Measurements from ENCODE around the gene CAMK1G. TPM values are rescaled to one million over a fixed set of nuclear protein-coding genes. Genes with fewer than 3 reads are reported as not detected.

CAMK1G gene
- total RNA-seq, 1 experiment from 2014 or later, result not detected

DNA sequence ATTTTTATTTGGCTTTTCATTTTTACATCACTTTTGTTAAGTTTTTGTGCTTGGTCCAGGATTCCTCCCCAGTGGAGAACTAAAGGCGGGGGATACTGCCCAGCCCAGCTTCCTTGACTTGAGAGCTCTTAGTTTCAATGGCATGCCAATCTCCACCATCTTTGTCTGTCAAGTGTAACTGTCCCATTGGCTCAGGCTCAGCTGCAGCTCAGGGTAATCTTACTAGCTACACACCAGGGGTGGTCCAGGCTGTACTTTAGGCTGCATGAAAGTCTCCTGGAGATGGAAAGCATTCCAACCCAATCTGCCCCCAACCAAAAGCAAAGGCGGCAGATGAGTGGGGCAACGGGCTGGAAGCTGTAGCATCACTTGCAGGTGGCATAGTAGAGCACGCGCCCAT lies 31.4 kb downstream of the CAMK1G start:
- H3K27me3 Mint-ChIP-seq (ENCODE audit: insufficient read depth, unreplicated experiment), result no peaks in the 10 kb centered on the region
- peaks cover 50% of the 10 kb centered on the region for H3K36me3 Mint-ChIP-seq (ENCODE audit: insufficient read depth, unreplicated experiment)
- no peak overlapping the region for H3K4me3 Mint-ChIP-seq (ENCODE audit: unreplicated experiment)
- no peak overlapping the region for H3K27ac Mint-ChIP-seq (ENCODE audit: unreplicated experiment)
- H3K4me1 Mint-ChIP-seq (ENCODE audit: low read depth, unreplicated experiment), result no peaks in the 10 kb centered on the region
- DNase-seq, result no peak
- Histone ChIP-seq H3K27me3 (replicated peaks; ENCODE audit: control insufficient read depth, insufficient read depth, low read length) (no peaks in the 10 kb centered on the region), H3K36me3 (ENCODE audit: control insufficient read depth, insufficient read depth, low read length) (peaks cover 8% of the 10 kb centered on the region), H3K4me1 (peaks cover 9% of the 10 kb centered on the region), H3K4me3 (ENCODE audit: low read depth, low read length) (no peak overlapping the region), H3K9me3 (no peaks in the 10 kb centered on the region)
- TF ChIP-seq, protein P1, sequence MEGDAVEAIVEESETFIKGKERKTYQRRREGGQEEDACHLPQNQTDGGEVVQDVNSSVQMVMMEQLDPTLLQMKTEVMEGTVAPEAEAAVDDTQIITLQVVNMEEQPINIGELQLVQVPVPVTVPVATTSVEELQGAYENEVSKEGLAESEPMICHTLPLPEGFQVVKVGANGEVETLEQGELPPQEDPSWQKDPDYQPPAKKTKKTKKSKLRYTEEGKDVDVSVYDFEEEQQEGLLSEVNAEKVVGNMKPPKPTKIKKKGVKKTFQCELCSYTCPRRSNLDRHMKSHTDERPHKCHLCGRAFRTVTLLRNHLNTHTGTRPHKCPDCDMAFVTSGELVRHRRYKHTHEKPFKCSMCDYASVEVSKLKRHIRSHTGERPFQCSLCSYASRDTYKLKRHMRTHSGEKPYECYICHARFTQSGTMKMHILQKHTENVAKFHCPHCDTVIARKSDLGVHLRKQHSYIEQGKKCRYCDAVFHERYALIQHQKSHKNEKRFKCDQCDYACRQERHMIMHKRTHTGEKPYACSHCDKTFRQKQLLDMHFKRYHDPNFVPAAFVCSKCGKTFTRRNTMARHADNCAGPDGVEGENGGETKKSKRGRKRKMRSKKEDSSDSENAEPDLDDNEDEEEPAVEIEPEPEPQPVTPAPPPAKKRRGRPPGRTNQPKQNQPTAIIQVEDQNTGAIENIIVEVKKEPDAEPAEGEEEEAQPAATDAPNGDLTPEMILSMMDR (IDR thresholded peaks at IDR 0.05; ENCODE audit: insufficient read depth in 1 of 2, low read depth in 1 of 2, low read length in 1 of 2, severe bottlenecking in 1 of 2, unreplicated experiment in 1 of 2), result no peak
- POLR2A ChIA-PET, result no interaction called here
- no peaks in the 10 kb centered on the region for H3K9me3 Mint-ChIP-seq (ENCODE audit: unreplicated experiment)
- TSS peak; percentile 65 for BruUV-seq (replicated peaks)
- intact Hi-C loops (cut with micrococcal nuclease; ENCODE audit: unreplicated experiment), result no loop called here
- CTCF ChIA-PET, result no interaction called here

DNA sequence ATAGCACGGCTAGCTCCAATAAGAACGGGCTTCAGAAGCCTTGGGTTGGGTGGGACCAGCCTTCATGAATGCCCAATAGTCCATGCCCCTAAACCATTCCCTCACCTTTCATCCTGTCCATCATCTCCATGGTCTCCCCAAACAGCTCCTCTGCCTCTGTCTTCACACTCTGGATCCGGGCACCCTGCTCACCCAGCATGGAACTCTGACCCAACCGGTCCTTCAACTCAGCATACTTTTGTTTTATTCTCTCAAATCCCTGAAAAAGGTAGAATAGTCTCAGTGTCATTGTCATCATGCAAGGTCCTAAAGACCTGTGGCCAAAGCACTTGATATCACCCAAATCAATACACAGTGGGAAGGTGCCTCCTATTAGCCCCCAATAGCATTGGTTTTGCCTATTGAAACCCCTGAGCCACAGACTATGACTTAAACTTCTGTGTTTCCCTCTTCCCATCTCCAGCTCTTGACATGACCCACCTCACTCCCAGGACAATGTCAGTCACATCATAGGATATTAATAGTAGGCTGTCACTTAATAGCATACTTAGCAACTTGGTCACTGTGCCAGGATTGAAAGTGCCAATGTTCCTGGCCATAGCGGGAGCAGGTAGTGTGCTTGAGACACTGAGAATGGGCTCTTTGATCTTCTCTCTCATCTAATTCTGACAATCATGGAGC lies 33.0 kb downstream of the CAMK1G start:
- no peaks in the 10 kb centered on the region for H3K27me3 Mint-ChIP-seq (ENCODE audit: insufficient read depth, unreplicated experiment)
- ChIA-PET POLR2A (no interaction called here), CTCF (no interaction called here)
- intact Hi-C loops (cut with micrococcal nuclease; ENCODE audit: unreplicated experiment), result no loop called here
- peaks cover 65% of the 10 kb centered on the region for H3K36me3 Mint-ChIP-seq (ENCODE audit: insufficient read depth, unreplicated experiment)
- no peak for DNase-seq
- Histone ChIP-seq H3K36me3 (ENCODE audit: control insufficient read depth, insufficient read depth, low read length) (peaks cover 8% of the 10 kb centered on the region), H3K27me3 (replicated peaks; ENCODE audit: control insufficient read depth, insufficient read depth, low read length) (no peaks in the 10 kb centered on the region), H3K4me1 (no peaks in the 10 kb centered on the region), H3K4me3 (ENCODE audit: low read depth, low read length) (no peak overlapping the region), H3K9me3 (no peaks in the 10 kb centered on the region)
- H3K4me1 Mint-ChIP-seq (ENCODE audit: low read depth, unreplicated experiment), result no peaks in the 10 kb centered on the region
- H3K9me3 Mint-ChIP-seq (ENCODE audit: unreplicated experiment), result no peaks in the 10 kb centered on the region
- BruUV-seq (replicated peaks), result no TSS peak
- TF ChIP-seq, protein P1 (IDR thresholded peaks at IDR 0.05; ENCODE audit: insufficient read depth in 1 of 2, low read depth in 1 of 2, low read length in 1 of 2, severe bottlenecking in 1 of 2, unreplicated experiment in 1 of 2), result no peak
- H3K27ac Mint-ChIP-seq (ENCODE audit: unreplicated experiment), result no peak overlapping the region
- no peak overlapping the region for H3K4me3 Mint-ChIP-seq (ENCODE audit: unreplicated experiment)

DNA sequence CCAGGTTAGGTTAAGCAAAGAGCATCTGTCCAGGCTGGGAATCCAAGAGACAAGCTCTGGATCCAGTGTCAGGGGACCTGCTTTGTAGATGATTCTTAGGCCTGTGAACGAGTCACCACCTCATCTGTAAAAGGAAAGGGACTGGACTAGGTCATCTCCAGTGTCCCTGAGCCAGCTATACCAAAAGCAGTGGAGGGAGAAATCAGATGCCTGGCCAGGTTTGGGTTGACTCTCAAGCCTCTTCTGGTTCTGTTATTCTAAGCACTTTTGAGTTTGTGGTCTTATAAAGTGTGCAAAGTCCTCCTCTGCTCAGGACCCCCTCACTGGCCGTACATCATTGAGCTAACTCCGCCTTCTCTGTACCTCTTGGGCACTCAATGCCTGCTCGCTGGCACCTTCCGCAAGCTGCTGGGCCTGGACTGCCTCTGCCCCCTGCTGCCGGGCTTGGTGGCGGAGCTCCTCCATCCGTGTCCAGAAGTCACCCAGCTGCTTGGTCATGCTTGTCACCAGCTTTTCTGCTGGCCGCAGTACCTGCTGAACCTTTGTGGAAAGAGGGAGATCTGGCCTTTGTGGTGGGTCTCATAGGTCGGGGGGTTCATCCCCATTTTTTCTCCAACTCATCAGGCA lies 33.6 kb downstream of the CAMK1G start:
- Histone ChIP-seq H3K36me3 (ENCODE audit: control insufficient read depth, insufficient read depth, low read length) (peaks cover 12% of the 10 kb centered on the region), H3K4me3 (ENCODE audit: low read depth, low read length) (no peak overlapping the region), H3K9me3 (no peaks in the 10 kb centered on the region), H3K27me3 (replicated peaks; ENCODE audit: control insufficient read depth, insufficient read depth, low read length) (no peaks in the 10 kb centered on the region), H3K4me1 (no peaks in the 10 kb centered on the region)
- H3K4me3 Mint-ChIP-seq (ENCODE audit: unreplicated experiment), result no peak overlapping the region
- intact Hi-C loops (cut with micrococcal nuclease; ENCODE audit: unreplicated experiment), result no loop called here
- no peak overlapping the region for H3K27ac Mint-ChIP-seq (ENCODE audit: unreplicated experiment)
- no peaks in the 10 kb centered on the region for H3K4me1 Mint-ChIP-seq (ENCODE audit: low read depth, unreplicated experiment)
- TF ChIP-seq, protein P1 (IDR thresholded peaks at IDR 0.05; ENCODE audit: insufficient read depth in 1 of 2, low read depth in 1 of 2, low read length in 1 of 2, severe bottlenecking in 1 of 2, unreplicated experiment in 1 of 2), result no peak
- no peaks in the 10 kb centered on the region for H3K9me3 Mint-ChIP-seq (ENCODE audit: unreplicated experiment)
- H3K36me3 Mint-ChIP-seq (ENCODE audit: insufficient read depth, unreplicated experiment), result peaks cover 71% of the 10 kb centered on the region
- H3K27me3 Mint-ChIP-seq (ENCODE audit: insufficient read depth, unreplicated experiment), result no peaks in the 10 kb centered on the region
- POLR2A ChIA-PET, result no interaction called here
- BruUV-seq (replicated peaks), result no TSS peak
- CTCF ChIA-PET, result no interaction called here
- no peak for DNase-seq

All from Caco-2 (cell line).